ENCODE data around the gene ACTBL2. TPM values are rescaled to one million over a fixed set of nuclear protein-coding genes. Genes with fewer than 3 reads are reported as not detected.
A peak's percentile ranks its signal among the peaks of the same experiment; 100 is the strongest.

The ACTBL2 gene
- total RNA-seq, 1 donor = not detected

DNA sequence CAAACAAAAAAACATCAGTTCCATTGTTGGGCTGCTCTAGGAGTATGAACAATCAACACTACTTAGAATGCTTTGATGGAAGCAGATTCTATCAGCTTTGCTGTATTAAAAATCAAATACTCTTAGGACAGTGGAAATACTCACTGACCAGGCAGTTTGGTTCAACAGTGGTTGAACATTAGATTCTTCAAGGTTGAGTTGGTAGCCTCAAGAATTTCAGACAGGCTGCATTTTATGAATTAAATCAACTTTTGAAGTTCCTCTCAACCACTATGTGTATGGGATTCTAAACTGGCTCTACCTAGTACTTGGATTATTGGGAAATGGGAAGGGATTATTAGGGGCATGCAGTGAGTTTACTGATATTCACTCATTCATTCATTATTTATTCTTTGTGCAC is 35.0 kb downstream of the ACTBL2 start:
- Histone ChIP-seq H3K4me2 (ENCODE audit: insufficient read depth, low read length) (no peak overlapping the region), H3K4me1 (ENCODE audit: insufficient read depth, low read length) (peaks cover 44% of the 10 kb centered on the region), H3K27ac (ENCODE audit: low read depth, low read length) (peak overlapping the region; percentile 53)

DNA sequence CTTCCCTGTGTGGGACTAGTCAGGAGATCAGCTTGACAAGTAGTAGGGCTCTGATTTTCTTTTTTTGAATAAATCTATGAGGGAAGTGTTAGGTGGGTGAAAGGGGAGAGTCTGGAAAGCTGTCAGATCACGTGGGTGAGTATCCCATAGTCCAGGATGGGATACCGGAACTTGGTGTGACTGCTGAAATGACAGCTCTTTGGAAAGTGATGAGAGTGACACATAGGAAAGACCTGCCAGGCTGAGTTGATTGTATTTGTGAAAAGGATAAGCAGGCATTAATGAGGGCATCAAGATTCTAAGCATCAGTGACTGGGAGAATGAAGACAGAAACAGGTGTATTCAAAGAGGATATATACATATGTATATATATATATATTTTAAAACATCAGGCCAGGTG is 35.6 kb downstream of the ACTBL2 start:
- Histone ChIP-seq H3K36me3 (ENCODE audit: insufficient read depth, low read length) (no peaks in the 10 kb centered on the region), H4K20me1 (ENCODE audit: insufficient read depth, low read length) (no peaks in the 10 kb centered on the region), H3K27ac (ENCODE audit: low read depth, low read length) (no peak overlapping the region), H3K4me1 (ENCODE audit: insufficient read depth, low read length) (peaks cover 50% of the 10 kb centered on the region), H3K4me3 (ENCODE audit: insufficient read depth, low read length) (no peak overlapping the region), H3K4me2 (ENCODE audit: insufficient read depth, low read length) (no peak overlapping the region), H3K9me3 (ENCODE audit: low read depth, low read length) (no peaks in the 10 kb centered on the region), H2AFZ (ENCODE audit: low read length) (no peak overlapping the region), H3K79me2 (ENCODE audit: insufficient read depth, low read length) (no peaks in the 10 kb centered on the region), H3K27me3 (ENCODE audit: insufficient read depth, low read length) (no peaks in the 10 kb centered on the region)
- TF ChIP-seq CTCF (IDR thresholded peaks at IDR 0.05; ENCODE audit: extremely low read depth, low read depth, low read length) = no peak
- DNase-seq (ENCODE audit: insufficient read length, low spot score, missing footprints) = no peak

More for the DNA sequence above, 35.0 kb downstream of the ACTBL2 start:
- no peak for TF ChIP-seq CTCF (IDR thresholded peaks at IDR 0.05; ENCODE audit: extremely low read depth, low read depth, low read length)
- Histone ChIP-seq H3K79me2 (ENCODE audit: insufficient read depth, low read length) (no peaks in the 10 kb centered on the region), H2AFZ (ENCODE audit: low read length) (no peak overlapping the region), H4K20me1 (ENCODE audit: insufficient read depth, low read length) (no peaks in the 10 kb centered on the region), H3K27me3 (ENCODE audit: insufficient read depth, low read length) (no peaks in the 10 kb centered on the region), H3K36me3 (ENCODE audit: insufficient read depth, low read length) (no peaks in the 10 kb centered on the region), H3K9me3 (ENCODE audit: low read depth, low read length) (no peaks in the 10 kb centered on the region), H3K4me3 (ENCODE audit: insufficient read depth, low read length) (no peak overlapping the region)
- no peak for DNase-seq (ENCODE audit: insufficient read length, low spot score, missing footprints)

GRCh38 chr5:57445705-57446037 is 36.9 kb downstream of the ACTBL2 start:
- TF ChIP-seq CTCF (IDR thresholded peaks at IDR 0.05; ENCODE audit: extremely low read depth, low read depth, low read length) = no peak
- DNase-seq (ENCODE audit: insufficient read length, low spot score, missing footprints) = peak; percentile 64
- Histone ChIP-seq H3K4me1 (ENCODE audit: insufficient read depth, low read length) (peaks cover 49% of the 10 kb centered on the region), H2AFZ (ENCODE audit: low read length) (no peak overlapping the region), H3K9me3 (ENCODE audit: low read depth, low read length) (no peaks in the 10 kb centered on the region), H3K4me3 (ENCODE audit: insufficient read depth, low read length) (no peak overlapping the region), H3K27me3 (ENCODE audit: insufficient read depth, low read length) (no peaks in the 10 kb centered on the region), H3K79me2 (ENCODE audit: insufficient read depth, low read length) (no peaks in the 10 kb centered on the region), H3K36me3 (ENCODE audit: insufficient read depth, low read length) (no peaks in the 10 kb centered on the region), H3K27ac (ENCODE audit: low read depth, low read length) (peak overlapping the region; percentile 36), H4K20me1 (ENCODE audit: insufficient read depth, low read length) (no peaks in the 10 kb centered on the region), H3K4me2 (ENCODE audit: insufficient read depth, low read length) (no peak overlapping the region)

- Histone ChIP-seq H3K4me2 (ENCODE audit: insufficient read depth, low read length) (no peak overlapping the region), H4K20me1 (ENCODE audit: insufficient read depth, low read length) (no peaks in the 10 kb centered on the region), H3K36me3 (ENCODE audit: insufficient read depth, low read length) (no peaks in the 10 kb centered on the region), H2AFZ (ENCODE audit: low read length) (no peak overlapping the region), H3K79me2 (ENCODE audit: insufficient read depth, low read length) (no peaks in the 10 kb centered on the region), H3K4me1 (ENCODE audit: insufficient read depth, low read length) (peaks cover 43% of the 10 kb centered on the region), H3K9me3 (ENCODE audit: low read depth, low read length) (no peaks in the 10 kb centered on the region), H3K4me3 (ENCODE audit: insufficient read depth, low read length) (no peak overlapping the region), H3K27me3 (ENCODE audit: insufficient read depth, low read length) (no peaks in the 10 kb centered on the region), H3K27ac (ENCODE audit: low read depth, low read length) (peak overlapping the region; percentile 36)
- no peak for TF ChIP-seq CTCF (IDR thresholded peaks at IDR 0.05; ENCODE audit: extremely low read depth, low read depth, low read length)
- DNase-seq (ENCODE audit: insufficient read length, low spot score, missing footprints) = no peak
These were observed 37.5 kb downstream of the ACTBL2 start for GRCh38 chr5:57445006-57445704.
